Bronchial epithelial cell (primary cell): Measurements from ENCODE around the gene SCO2. TPM values are rescaled to one million over a fixed set of nuclear protein-coding genes. Genes with fewer than 3 reads are reported as not detected.

Experiments
- DNase-seq: peaks from one replicate; pipeline ENCODE4 v3.0.0-alpha.2; 2010; ENCODE audit warnings: low read depth
- FAIRE-seq: peaks from 2 replicates; lab custom pipeline; 2011; peaks lifted over from hg19 to GRCh38; lab: Jason Lieb, UNC
- H3K27me3 ChIP-seq: 2 replicates; pipeline ENCODE4 v1.5.1; 2011; ENCODE audit warnings: low read length; ENCODE audit not compliant: control insufficient read depth, insufficient read depth
- H3K36me3 ChIP-seq: 2 replicates; pipeline ENCODE4 v1.5.1; 2011; ENCODE audit warnings: low read length; ENCODE audit not compliant: control insufficient read depth, insufficient read depth
- H3K4me3 ChIP-seq: 2 replicates; pipeline ENCODE4 v1.5.1; 2011; ENCODE audit warnings: mild to moderate bottlenecking, low read depth, low read length, control low read depth
- CTCF ChIP-seq: IDR thresholded peaks from 2 replicates; pipeline ENCODE4 v1.5.1; 2011; ENCODE audit warnings: mild to moderate bottlenecking, moderate library complexity, low read length, control low read depth, inconsistent platforms; ENCODE audit not compliant: insufficient read depth, severe bottlenecking
- total RNA-seq: library from RNA; depleted of rRNA; stranded (reverse); fragments of >200 nt; gene quantifications from 2 replicates; pipeline ENCODE4 v1.2.1, GENCODE V29; 2014

The SCO2 gene
- total RNA-seq, 1 donor from 2014 or later, result 2.1 TPM

GRCh38 chr22:50483977-50484853 lies 41.2 kb downstream of the SCO2 start:
- peaks cover 4% of the 10 kb centered on the region for H3K27me3 ChIP-seq
- no peak overlapping the region for H3K4me3 ChIP-seq
- no peak for FAIRE-seq
- no peak for DNase-seq
- TF ChIP-seq CTCF, result no peak
- peaks cover 6% of the 10 kb centered on the region for H3K36me3 ChIP-seq

GRCh38 chr22:50483556-50483955 lies 41.8 kb downstream of the SCO2 start:
- no peak for FAIRE-seq
- Histone ChIP-seq H3K36me3 (peaks cover 6% of the 10 kb centered on the region), H3K27me3 (peaks cover 4% of the 10 kb centered on the region), H3K4me3 (no peak overlapping the region)
- DNase-seq, result no peak
- TF ChIP-seq CTCF, result no peak

- TF ChIP-seq CTCF, result no peak
- DNase-seq (no peak), FAIRE-seq (no peak)
- no peak overlapping the region for H3K4me3 ChIP-seq
- peaks cover 6% of the 10 kb centered on the region for H3K36me3 ChIP-seq
- H3K27me3 ChIP-seq, result peaks cover 4% of the 10 kb centered on the region
Observed at GRCh38 chr22:50483106-50483505, 42.3 kb downstream of the SCO2 start.

- DNase-seq, result no peak
- no peak for TF ChIP-seq CTCF
- H3K27me3 ChIP-seq, result peaks cover 4% of the 10 kb centered on the region
- FAIRE-seq, result no peak
- peaks cover 6% of the 10 kb centered on the region for H3K36me3 ChIP-seq
- H3K4me3 ChIP-seq, result peak overlapping the region; percentile 96
Observed at GRCh38 chr22:50482107-50483074, 43.0 kb downstream of the SCO2 start.

GRCh38 chr22:50481440-50482106 lies 43.8 kb downstream of the SCO2 start, which contains the start of gene ADM2:
ADM2 (plus strand) TSS chr22:50481543; CDS start chr22:50481848, 305 bp downstream.
- no peak for TF ChIP-seq CTCF
- Histone ChIP-seq H3K4me3 (peak within 1 kb of the TSS; percentile 96), H3K27me3 (no peaks in the 10 kb centered on the region), H3K36me3 (peaks cover 6% of the 10 kb centered on the region)
- FAIRE-seq (no peak), DNase-seq (no peak)
